GM12891 (cell line): ENCODE measurements around the gene TLN1.

ENCODE experiments used
- PAX5 ChIP-seq: IDR thresholded peaks from 2 replicates; pipeline ENCODE4 v1.6.1; 2011; ENCODE audit warnings: low read length, moderate library complexity, mild to moderate bottlenecking; ENCODE audit not compliant: insufficient read depth, severe bottlenecking
- POLR2A ChIP-seq: IDR thresholded peaks from 2 replicates; pipeline ENCODE4 v1.6.1; 2011; ENCODE audit warnings: low read depth, low read length, control low read depth
- POLR2AphosphoS5 ChIP-seq: IDR thresholded peaks from 2 replicates; pipeline ENCODE4 v1.6.1; 2011; ENCODE audit warnings: low read depth, low read length, control low read depth
- SPI1 ChIP-seq: IDR thresholded peaks from 2 replicates; pipeline ENCODE4 v1.6.1; 2011; ENCODE audit warnings: low read depth, low read length, control low read depth
- TAF1 ChIP-seq: IDR thresholded peaks from 2 replicates; pipeline ENCODE4 v1.6.1; 2011; ENCODE audit warnings: low read depth, low read length, control low read depth

DNA sequence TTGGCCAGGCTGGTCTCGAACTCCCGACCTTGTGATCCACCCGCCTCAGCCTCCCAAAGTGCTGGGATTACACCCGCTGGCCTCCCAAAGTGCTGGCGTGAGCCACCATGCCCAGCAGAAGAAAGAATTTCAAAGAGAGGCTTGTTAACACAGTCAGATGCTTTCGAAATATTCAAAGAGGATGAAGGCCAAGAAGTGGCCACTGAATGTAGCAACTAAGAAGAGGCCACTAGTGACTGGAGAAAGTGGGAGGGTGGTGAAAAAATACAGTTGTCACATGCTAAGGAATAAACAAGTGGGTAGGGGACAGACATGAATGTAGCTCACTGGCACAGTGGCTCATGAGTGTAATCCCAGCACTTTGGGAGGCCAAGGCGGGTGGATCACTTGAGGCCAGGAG, 29.3 kb downstream of the TLN1 start:
- no peak for TF ChIP-seq POLR2AphosphoS5
- no peak for TF ChIP-seq POLR2A
- no peak for TF ChIP-seq SPI1
- no peak for TF ChIP-seq TAF1
- TF ChIP-seq PAX5 = no peak
